Activated T-cell treated with anti-CD3 and anti-CD28 coated beads, Interleukin-2, amount 50 U/mL, for 72 hours (primary cell): ENCODE measurements around the gene LAMA5. TPM values are rescaled to one million over a fixed set of nuclear protein-coding genes. Genes with fewer than 3 reads are reported as not detected.

Experiments
- ATAC-seq, 2 donors: fragments of 150-1000 bp; cut with Tn5 transposase; replicated peaks in 1 of 2; 2 replicates each; pipeline ENCODE4 v1.10.0; 2021; ENCODE audit warnings: moderate library complexity in 2 of 2, mild to moderate bottlenecking in 1 of 2
- DNase-seq, 2 donors: peaks; one replicate each; pipeline ENCODE4 v3.0.0; 2021 to 2022; ENCODE audit warnings: mixed read lengths in 1 of 2
- H3K27ac Mint-ChIP-seq: one replicate; pipeline ENCODE4 v1.8.0; 2022; ENCODE audit warnings: mild to moderate bottlenecking, moderate library complexity, mixed read lengths
- H3K27me3 Mint-ChIP-seq: one replicate; pipeline ENCODE4 v1.8.0; 2022; ENCODE audit warnings: low read depth, mixed read lengths
- H3K36me3 Mint-ChIP-seq, 2 donors: one replicate each; pipeline ENCODE4 v1.8.0; 2022; ENCODE audit warnings: mixed read lengths in 2 of 2, mild to moderate bottlenecking in 1 of 2; ENCODE audit not compliant: insufficient read depth in 2 of 2
- H3K4me1 Mint-ChIP-seq: one replicate; pipeline ENCODE4 v1.8.0; 2022; ENCODE audit warnings: low read depth, mixed read lengths
- H3K4me3 Mint-ChIP-seq, 2 donors: one replicate each; pipeline ENCODE4 v1.8.0; 2022; ENCODE audit warnings: mild to moderate bottlenecking in 2 of 2, mixed read lengths in 2 of 2, moderate library complexity in 2 of 2
- H3K9me3 Mint-ChIP-seq, 2 donors: one replicate each; pipeline ENCODE4 v1.8.0; 2022; ENCODE audit warnings: mixed read lengths in 2 of 2
- total RNA-seq, 2 donors: library from RNA; stranded (reverse); gene quantifications; one replicate each; pipeline ENCODE4 v1.2.3, GENCODE V29; 2022

LAMA5 gene
- total RNA-seq, 2 donors from 2014 or later: 0.86 to 0.99 TPM

- DNase-seq: no peak
- no peak for ATAC-seq
- Mint-ChIP-seq H3K27me3 (no peaks in the 10 kb centered on the region), H3K4me1 (peaks cover 37% of the 10 kb centered on the region), H3K4me3 (no peak overlapping the region), H3K36me3 (peaks cover 8 to 27% of the 10 kb centered on the region in 2 donors), H3K9me3 (no peaks in the 10 kb centered on the region), H3K27ac (peak overlapping the region; percentile 55)
Measured at GRCh38 chr20:62390317-62391164, 23.4 kb upstream of the LAMA5 start.

- peaks cover 46% of the 10 kb centered on the region for H3K4me1 Mint-ChIP-seq
- H3K9me3 Mint-ChIP-seq: no peaks in the 10 kb centered on the region
- peak overlapping the region; percentile 55 for H3K27ac Mint-ChIP-seq
- no peak for DNase-seq
- H3K4me3 Mint-ChIP-seq: no peak overlapping the region
- H3K36me3 Mint-ChIP-seq: peaks cover 8 to 30% of the 10 kb centered on the region in 2 donors
- no peaks in the 10 kb centered on the region for H3K27me3 Mint-ChIP-seq
- ATAC-seq: no peak
Measured at GRCh38 chr20:62389601-62390087, 22.5 kb upstream of the LAMA5 start.

GRCh38 chr20:62388839-62389600 lies 21.9 kb upstream of the LAMA5 start:
- H3K4me1 Mint-ChIP-seq: peaks cover 50% of the 10 kb centered on the region
- peak overlapping the region; percentile 87 for H3K27ac Mint-ChIP-seq
- H3K27me3 Mint-ChIP-seq: no peaks in the 10 kb centered on the region
- peaks cover 8 to 30% of the 10 kb centered on the region in 2 donors for H3K36me3 Mint-ChIP-seq
- no peaks in the 10 kb centered on the region for H3K9me3 Mint-ChIP-seq
- no peak for DNase-seq
- peak overlapping the region; percentile 94 for H3K4me3 Mint-ChIP-seq
- no peak for ATAC-seq

GRCh38 chr20:62387933-62388635 lies 21.0 kb upstream of the LAMA5 start:
- peaks cover 55% of the 10 kb centered on the region for H3K4me1 Mint-ChIP-seq
- H3K36me3 Mint-ChIP-seq: peaks cover 8 to 30% of the 10 kb centered on the region in 2 donors
- H3K9me3 Mint-ChIP-seq: no peaks in the 10 kb centered on the region
- no peaks in the 10 kb centered on the region for H3K27me3 Mint-ChIP-seq
- ATAC-seq (no peak), DNase-seq (no peak)
- peak overlapping the region; percentile 94 for H3K4me3 Mint-ChIP-seq
- H3K27ac Mint-ChIP-seq: peak overlapping the region; percentile 87

GRCh38 chr20:62387219-62387913 lies 20.3 kb upstream of the LAMA5 start:
- peaks cover 55% of the 10 kb centered on the region for H3K4me1 Mint-ChIP-seq
- H3K4me3 Mint-ChIP-seq: peak overlapping the region; percentile 94
- peaks cover 10 to 33% of the 10 kb centered on the region in 2 donors for H3K36me3 Mint-ChIP-seq
- DNase-seq (no peak), ATAC-seq (no peak)
- peak overlapping the region; percentile 87 for H3K27ac Mint-ChIP-seq
- H3K9me3 Mint-ChIP-seq: no peaks in the 10 kb centered on the region
- H3K27me3 Mint-ChIP-seq: no peaks in the 10 kb centered on the region

- DNase-seq (peak; percentile 95), ATAC-seq (peak; percentile 95 to 96)
- Mint-ChIP-seq H3K27ac (peak within 1 kb of the TSS; percentile 88), H3K4me1 (peaks cover 55% of the 10 kb centered on the region), H3K36me3 (peaks cover 15 to 40% of the 10 kb centered on the region in 2 donors), H3K27me3 (no peaks in the 10 kb centered on the region), H3K9me3 (peaks cover 4 to 5% of the 10 kb centered on the region in 2 donors), H3K4me3 (peak within 1 kb of the TSS; percentile 94)
Measured at GRCh38 chr20:62386383-62387218, 19.5 kb upstream of the LAMA5 start, which contains the start of gene RPS21. Gene RPS21, plus strand, starts transcription at chr20:62387103. Its CDS starts 236 bp downstream, at chr20:62387339.

GRCh38 chr20:62382306-62383198 lies 15.4 kb upstream of the LAMA5 start:
- DNase-seq: peak; percentile 82 to 83
- ATAC-seq: peak; percentile 68 to 73
- Mint-ChIP-seq H3K9me3 (peaks cover 4 to 5% of the 10 kb centered on the region in 2 donors), H3K4me1 (peaks cover 28% of the 10 kb centered on the region), H3K27ac (peak overlapping the region; percentile 50), H3K27me3 (no peaks in the 10 kb centered on the region), H3K4me3 (no peak overlapping the region), H3K36me3 (peaks cover 7 to 17% of the 10 kb centered on the region in 2 donors)

GRCh38 chr20:62381842-62382241 lies 14.7 kb upstream of the LAMA5 start:
- Mint-ChIP-seq H3K27me3 (no peaks in the 10 kb centered on the region), H3K27ac (no peak overlapping the region), H3K4me3 (no peak overlapping the region), H3K36me3 (peaks cover 7 to 14% of the 10 kb centered on the region in 2 donors), H3K4me1 (peaks cover 26% of the 10 kb centered on the region), H3K9me3 (peaks cover 4 to 5% of the 10 kb centered on the region in 2 donors)
- ATAC-seq (no peak), DNase-seq (no peak)

- Mint-ChIP-seq H3K27me3 (no peaks in the 10 kb centered on the region), H3K4me3 (no peak overlapping the region), H3K9me3 (peaks cover 4 to 5% of the 10 kb centered on the region in 2 donors), H3K4me1 (peaks cover 26% of the 10 kb centered on the region), H3K27ac (no peak overlapping the region), H3K36me3 (peaks cover 7 to 14% of the 10 kb centered on the region in 2 donors)
- DNase-seq (no peak), ATAC-seq (no peak)
Measured at GRCh38 chr20:62381202-62381797, 14.2 kb upstream of the LAMA5 start.

- Mint-ChIP-seq H3K27ac (no peak overlapping the region), H3K9me3 (peaks cover 4 to 5% of the 10 kb centered on the region in 2 donors), H3K4me3 (no peak overlapping the region), H3K36me3 (peaks cover 7 to 10% of the 10 kb centered on the region in 2 donors), H3K4me1 (no peaks in the 10 kb centered on the region), H3K27me3 (no peaks in the 10 kb centered on the region)
- DNase-seq: no peak
- ATAC-seq: no peak
Measured at GRCh38 chr20:62378215-62378614, 11.1 kb upstream of the LAMA5 start.
